ENCODE data around the gene JMJD4. TPM values are rescaled to one million over a fixed set of nuclear protein-coding genes. Genes with fewer than 3 reads are reported as not detected.
A peak's percentile ranks its signal among the peaks of the same experiment; 100 is the strongest.

JMJD4 gene
- total and polyA plus RNA-seq, 9 donors = 5.9 to 28.9 (median 26.2) TPM

- Histone ChIP-seq H3K4me3 (no peak overlapping the region), H3K27me3 (no peaks in the 10 kb centered on the region), H3K27ac (peak overlapping the region; percentile 82 to 93), H3K4me1 (ENCODE audit: insufficient read depth) (peaks cover 52% of the 10 kb centered on the region), H3K36me3 (no peaks in the 10 kb centered on the region), H3K9me3 (no peaks in the 10 kb centered on the region)
- TF ChIP-seq EP300 (IDR thresholded peaks at IDR 0.05) (no peak), POLR2A (IDR thresholded peaks at IDR 0.05) (no peak), CTCF (IDR thresholded peaks at IDR 0.05) (no peak)
- intact Hi-C loops (cut with DNase I) = no loop called here
- WGBS, 3 donors = 69 to 76% (median 70%) methylated on average over 18 to 19 of the region's 19 CpGs
- peak in 3 of 5 donors; percentile 47 to 52 (median 49) for DNase-seq
Measured at GRCh38 chr1:227749916-227750710, 15.0 kb upstream of the JMJD4 start.

- H3K4me3 ChIP-seq = peak overlapping the region; percentile 20
- H3K9me3 ChIP-seq = no peaks in the 10 kb centered on the region
- DNase-seq = peak in 2 of 5 donors; percentile 46 to 56
- H3K27ac ChIP-seq = peak overlapping the region; percentile 82 to 93
- H3K36me3 ChIP-seq = no peaks in the 10 kb centered on the region
- WGBS, 3 donors = 38 to 56% (median 42%) methylated on average over 7 of the region's 7 CpGs
- intact Hi-C loops (cut with DNase I) = no loop called here
- no peak for TF ChIP-seq EP300 (IDR thresholded peaks at IDR 0.05)
- no peak for TF ChIP-seq CTCF (IDR thresholded peaks at IDR 0.05)
- no peak for TF ChIP-seq POLR2A (IDR thresholded peaks at IDR 0.05)
- peaks cover 49% of the 10 kb centered on the region for H3K4me1 ChIP-seq (ENCODE audit: insufficient read depth)
- H3K27me3 ChIP-seq = no peaks in the 10 kb centered on the region
Measured at GRCh38 chr1:227749225-227749624, 14.1 kb upstream of the JMJD4 start.

- 9 to 24% (median 10%) methylated on average over 6 to 7 of the region's 7 CpGs for WGBS, 3 donors
- Histone ChIP-seq H3K27ac (peak overlapping the region; percentile 82 to 93), H3K36me3 (no peaks in the 10 kb centered on the region), H3K4me1 (ENCODE audit: insufficient read depth) (peaks cover 44% of the 10 kb centered on the region), H3K27me3 (no peaks in the 10 kb centered on the region), H3K9me3 (no peaks in the 10 kb centered on the region), H3K4me3 (peak overlapping the region; percentile 20)
- TF ChIP-seq EP300 (IDR thresholded peaks at IDR 0.05) (peak; percentile 97), CTCF (IDR thresholded peaks at IDR 0.05) (no peak)
- peak; percentile 77 to 92 (median 80) for DNase-seq
- intact Hi-C loops (cut with DNase I) = no loop called here
Measured at GRCh38 chr1:227748496-227749182, 13.5 kb upstream of the JMJD4 start.

- Histone ChIP-seq H3K27ac (peak overlapping the region; percentile 82 to 93), H3K4me3 (no peak overlapping the region)
- intact Hi-C loops (cut with DNase I) = no loop called here
Measured at GRCh38 chr1:227747948-227748495, 12.9 kb upstream of the JMJD4 start.

More at GRCh38 chr1:227747948-227748495, 12.9 kb upstream of the JMJD4 start:
- no peaks in the 10 kb centered on the region for H3K36me3 ChIP-seq
- WGBS, 3 donors = 73 to 88% (median 74%) methylated on average over 18 of the region's 18 CpGs
- H3K27me3 ChIP-seq = no peaks in the 10 kb centered on the region
- DNase-seq = peak in 4 of 5 donors; percentile 44 to 56 (median 50)
- no peaks in the 10 kb centered on the region for H3K9me3 ChIP-seq
- TF ChIP-seq EP300 (IDR thresholded peaks at IDR 0.05) = no peak
- no peak for TF ChIP-seq POLR2A (IDR thresholded peaks at IDR 0.05)
- no peak for TF ChIP-seq CTCF (IDR thresholded peaks at IDR 0.05)
- H3K4me1 ChIP-seq (ENCODE audit: insufficient read depth) = peaks cover 40% of the 10 kb centered on the region
